ENCODE measurements around the gene PCNX1. TPM values are rescaled to one million over a fixed set of nuclear protein-coding genes. Genes with fewer than 3 reads are reported as not detected.
A peak's percentile ranks its signal among the peaks of the same experiment; 100 is the strongest.

The PCNX1 gene
- total and polyA plus RNA-seq, 2 of the 4 experiments (the other 2 are of a cell fraction): 15.0 to 43.7 TPM

GRCh38 chr14:70898111-70898745, 9.0 kb upstream of the PCNX1 start:
- H4K8ac ChIP-seq (ENCODE audit: low read depth in 2 of 2, low read length in 2 of 2): peak overlapping the region; percentile 65 to 89; a peak in 3 of 4 replicates
- intact Hi-C loops (cut with micrococcal nuclease) (no loop called here), in situ Hi-C loops (cut with MboI; ENCODE audit: low sequenced_read_pairs) (no loop called here), dilution Hi-C loops (cut with HindIII; ENCODE audit: low sequenced_read_pairs, unreplicated experiment) (no loop called here)
- H2BK15ac ChIP-seq (ENCODE audit: low read depth, low read length): peak overlapping the region; percentile 95; the same call in 2 of the 3 replicates
- peaks cover 12% of the 10 kb centered on the region for H3K4me1 ChIP-seq (ENCODE audit: control insufficient read depth, insufficient read depth, low read length)
- H2BK5ac ChIP-seq (ENCODE audit: low read depth, low read length, poor library complexity, severe bottlenecking): peak overlapping the region; percentile 50
- no peak overlapping the region for H3K4me2 ChIP-seq (ENCODE audit: low read depth, low read length)
- H3K9ac ChIP-seq (ENCODE audit: low read depth, low read length): no peak overlapping the region
- H2BK20ac ChIP-seq (ENCODE audit: low read depth, low read length): peak overlapping the region; percentile 73
- ChIA-PET POLR2A (ENCODE audit: unreplicated experiment) (no interaction called here), CTCF (no interaction called here)
- H4K91ac ChIP-seq (ENCODE audit: insufficient read depth, low read depth, low read length): peak overlapping the region; percentile 88
- DNase-seq: no peak
- H3K4me3 ChIP-seq (ENCODE audit: insufficient read depth, low read depth, low read length): no peak overlapping the region
- H2AK9ac ChIP-seq (replicated peaks; ENCODE audit: low read depth, low read length, poor library complexity): peak overlapping the region; percentile 5
- H3K56ac ChIP-seq (ENCODE audit: extremely low read depth, insufficient read depth, low read length): no peak overlapping the region
- WGBS, 2 experiments (ENCODE audit: extremely low coverage in 2 of 2, insufficient read length in 1 of 2): 70% methylated on average over 2 of the region's 3 CpGs; no CpG with 5 or more reads in 1 of the 2 experiments
- H2BK120ac ChIP-seq (ENCODE audit: low read depth, low read length): peak overlapping the region; percentile 80
- peak; percentile 7; the same call in 1 of the 2 replicates for ATAC-seq (ENCODE audit: low read depth)
- peaks cover 6% of the 10 kb centered on the region for H3K9me1 ChIP-seq (ENCODE audit: insufficient read depth, low read length)
- H4K5ac ChIP-seq (ENCODE audit: low read depth, low read length): peak overlapping the region; percentile 39
- H2AK5ac ChIP-seq (ENCODE audit: low read depth, low read length): peak overlapping the region; percentile 84; the same call in 1 of the 2 replicates
- peak overlapping the region; percentile 34; the same call in 1 of the 2 replicates for H3K27ac ChIP-seq (ENCODE audit: insufficient read depth, low read length)
- no peaks in the 10 kb centered on the region for H3K36me3 ChIP-seq (ENCODE audit: control insufficient read depth, insufficient read depth, low read length)
- H3K9me3 ChIP-seq (ENCODE audit: control insufficient read depth, insufficient read depth, low read length): no peaks in the 10 kb centered on the region
- peak overlapping the region; percentile 69 for H3K4ac ChIP-seq (ENCODE audit: low read depth, low read length)
- peak overlapping the region; percentile 49; the same call in 1 of the 2 replicates for H3K23ac ChIP-seq (ENCODE audit: low read depth, low read length)
- no peak for TF ChIP-seq SMC3 (IDR thresholded peaks at IDR 0.05; ENCODE audit: low read depth, low read length)
- no peak for TF ChIP-seq NFE2L2 (IDR thresholded peaks at IDR 0.05; ENCODE audit: low read depth, low read length)
- no peak for TF ChIP-seq FOS (IDR thresholded peaks at IDR 0.05; ENCODE audit: low read depth, low read length)
- TF ChIP-seq BHLHE40 (IDR thresholded peaks at IDR 0.05; ENCODE audit: low read depth, low read length): no peak
- TF ChIP-seq RFX5 (IDR thresholded peaks at IDR 0.05; ENCODE audit: low read depth, low read length): no peak
- no peak for TF ChIP-seq MAZ (IDR thresholded peaks at IDR 0.05; ENCODE audit: borderline replicate concordance, low read depth, low read length)
- no peak for TF ChIP-seq CTCF (conservative IDR thresholded peaks at IDR 0.05; ENCODE audit: low read depth, low read length)
- TF ChIP-seq RAD21 (IDR thresholded peaks at IDR 0.05; ENCODE audit: low read length): no peak
- no peak for TF ChIP-seq MXI1 (IDR thresholded peaks at IDR 0.05; ENCODE audit: borderline replicate concordance, low read depth, low read length)
- no peak for TF ChIP-seq CHD1 (IDR thresholded peaks at IDR 0.05; ENCODE audit: low read depth, low read length)
- TF ChIP-seq POLR2A (IDR thresholded peaks at IDR 0.05; ENCODE audit: low read depth, low read length): no peak
- no peak for TF ChIP-seq ELK1 (IDR thresholded peaks at IDR 0.05; ENCODE audit: borderline replicate concordance, low read depth, low read length)
- no peak for TF ChIP-seq CEBPB (IDR thresholded peaks at IDR 0.05; ENCODE audit: low read depth, low read length)
- TF ChIP-seq USF2 (IDR thresholded peaks at IDR 0.05; ENCODE audit: low read depth, low read length): no peak
- TF ChIP-seq RCOR1 (IDR thresholded peaks at IDR 0.05; ENCODE audit: insufficient replicate concordance, low read length): no peak
- TF ChIP-seq MAFK (IDR thresholded peaks at IDR 0.05; ENCODE audit: low read depth, low read length): no peak
- H3K14ac ChIP-seq (replicated peaks; ENCODE audit: low read depth, low read length): peak overlapping the region; percentile 53
- H2AFZ ChIP-seq (replicated peaks; ENCODE audit: low read length, poor library complexity): peak overlapping the region; percentile 61
- no peaks in the 10 kb centered on the region for H3K79me1 ChIP-seq (ENCODE audit: low read depth in 1 of 2, low read length in 2 of 2)
- no TSS peak for BruUV-seq (replicated peaks)
- H3K18ac ChIP-seq (ENCODE audit: low read depth, low read length): peak overlapping the region; percentile 44
- no peaks in the 10 kb centered on the region for H4K20me1 ChIP-seq (ENCODE audit: insufficient read depth, low read length)
- H3K27me3 ChIP-seq (ENCODE audit: control insufficient read depth, insufficient read depth, low read length): no peaks in the 10 kb centered on the region
